SIG-M5 (cell line): ENCODE data around the gene SUPT4H1.
A peak's percentile ranks its signal among the peaks of the same experiment; 100 is the strongest.
"Not testable (repeated sequence)": the region's sequence is repeated elsewhere in the genome, so short reads cannot be mapped to it uniquely, and the experiment has no call there.

ENCODE experiments used
- DNase-seq: peaks from one replicate; lab custom pipeline; 2025; lab: John Stamatoyannopoulos, UW

SUPT4H1 gene

DNA sequence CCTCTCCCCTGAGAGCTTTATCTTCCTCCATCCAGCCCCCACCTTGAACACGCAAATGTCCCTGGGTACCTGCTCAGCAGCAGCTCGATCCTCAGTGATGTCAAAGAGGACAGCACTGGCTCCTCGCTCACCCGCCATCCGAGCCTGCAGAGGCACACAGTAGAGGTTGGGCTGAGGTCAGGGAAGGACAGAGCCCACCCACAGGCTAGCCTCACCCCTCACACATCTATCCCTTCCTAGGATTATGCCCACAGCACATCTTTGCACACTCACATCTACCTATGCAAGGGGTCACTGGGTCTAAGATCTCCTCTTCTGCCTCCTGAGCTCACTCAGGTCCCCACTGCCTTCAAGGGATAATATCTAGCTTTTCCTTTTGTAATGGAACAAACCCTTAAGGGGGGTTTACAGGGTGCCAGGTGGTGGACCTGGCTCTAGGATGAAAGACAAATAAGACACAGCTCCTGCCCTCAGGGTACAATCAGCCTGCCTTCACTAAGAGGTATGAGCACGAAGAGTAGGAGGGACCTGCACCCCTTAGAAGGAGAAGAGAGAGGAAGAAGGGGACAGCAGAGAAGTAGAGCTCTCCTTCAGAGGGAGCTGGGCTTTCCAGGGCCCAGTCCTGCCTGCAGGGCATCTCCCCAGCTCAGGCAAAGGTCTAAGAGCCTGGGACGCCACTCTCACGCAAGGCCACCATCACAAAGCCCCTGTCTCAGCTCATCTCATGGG, 11.6 kb upstream of the SUPT4H1 start:
- DNase-seq = no peak

DNA sequence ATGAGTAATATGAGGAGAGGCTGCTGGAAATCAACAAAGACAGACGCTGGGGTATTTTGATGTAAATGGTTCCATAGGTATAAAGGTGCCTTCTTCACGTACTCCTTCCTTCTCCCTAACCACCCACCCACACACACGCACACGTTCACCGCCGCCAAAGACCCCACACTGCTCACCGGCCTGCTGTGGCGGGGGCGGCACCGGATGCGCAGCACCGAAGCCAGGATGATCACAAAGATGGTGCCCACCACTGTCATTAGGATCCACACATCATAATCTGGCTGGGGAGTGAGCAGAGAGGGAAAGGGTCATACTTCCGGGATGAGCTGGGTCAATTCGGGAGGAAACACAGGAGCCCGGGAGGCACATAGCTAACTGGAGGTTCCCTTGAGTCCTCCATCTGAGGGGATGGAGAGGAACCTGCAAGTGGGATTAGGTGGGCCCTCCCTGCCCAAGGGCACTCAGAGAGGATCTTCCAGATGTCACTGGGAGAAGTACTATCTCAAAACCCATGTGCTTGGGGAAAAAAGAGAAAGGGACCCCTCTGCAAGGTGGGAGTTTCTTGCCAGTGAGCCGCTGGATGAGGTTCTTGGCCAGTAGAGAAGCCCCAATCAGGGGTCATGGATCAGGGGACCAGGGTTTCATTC, 10.5 kb upstream of the SUPT4H1 start:
- no peak for DNase-seq

DNA sequence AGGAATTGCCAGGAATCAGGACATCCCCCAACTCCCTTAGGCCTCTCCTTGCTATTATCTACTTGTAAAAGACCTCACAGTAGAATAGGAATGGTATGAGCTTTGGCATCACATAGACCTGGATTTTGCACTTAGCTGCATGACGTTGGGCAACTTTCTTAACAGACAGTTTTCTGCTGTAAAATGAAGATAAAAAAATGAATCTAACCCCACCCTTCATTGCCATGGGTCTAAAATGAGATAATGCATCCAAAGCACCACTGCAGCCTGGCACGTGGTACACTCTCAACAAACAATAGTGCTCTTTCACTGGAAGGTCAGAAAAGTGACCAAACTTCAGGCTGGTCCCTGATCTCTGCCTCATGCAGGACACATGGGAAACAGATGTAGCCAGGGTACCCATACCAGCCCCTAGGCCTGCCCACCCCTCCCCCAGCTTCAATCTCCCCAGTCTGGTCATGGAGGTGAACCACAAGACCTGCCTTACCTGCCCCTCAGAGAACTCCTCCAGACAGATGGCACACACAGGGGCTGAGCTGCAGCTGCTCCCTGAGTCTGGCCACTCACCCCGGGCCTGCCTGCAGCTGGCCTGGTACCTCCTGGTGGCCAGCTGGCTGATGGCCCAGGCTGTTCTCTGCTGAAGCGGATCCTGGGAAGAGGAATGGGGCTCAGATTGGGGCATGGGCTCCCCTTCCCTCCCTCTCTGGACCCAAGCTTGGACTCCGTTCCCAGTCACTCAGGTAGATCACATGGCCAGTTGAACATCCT, 8.5 kb upstream of the SUPT4H1 start:
- DNase-seq = no peak

DNA sequence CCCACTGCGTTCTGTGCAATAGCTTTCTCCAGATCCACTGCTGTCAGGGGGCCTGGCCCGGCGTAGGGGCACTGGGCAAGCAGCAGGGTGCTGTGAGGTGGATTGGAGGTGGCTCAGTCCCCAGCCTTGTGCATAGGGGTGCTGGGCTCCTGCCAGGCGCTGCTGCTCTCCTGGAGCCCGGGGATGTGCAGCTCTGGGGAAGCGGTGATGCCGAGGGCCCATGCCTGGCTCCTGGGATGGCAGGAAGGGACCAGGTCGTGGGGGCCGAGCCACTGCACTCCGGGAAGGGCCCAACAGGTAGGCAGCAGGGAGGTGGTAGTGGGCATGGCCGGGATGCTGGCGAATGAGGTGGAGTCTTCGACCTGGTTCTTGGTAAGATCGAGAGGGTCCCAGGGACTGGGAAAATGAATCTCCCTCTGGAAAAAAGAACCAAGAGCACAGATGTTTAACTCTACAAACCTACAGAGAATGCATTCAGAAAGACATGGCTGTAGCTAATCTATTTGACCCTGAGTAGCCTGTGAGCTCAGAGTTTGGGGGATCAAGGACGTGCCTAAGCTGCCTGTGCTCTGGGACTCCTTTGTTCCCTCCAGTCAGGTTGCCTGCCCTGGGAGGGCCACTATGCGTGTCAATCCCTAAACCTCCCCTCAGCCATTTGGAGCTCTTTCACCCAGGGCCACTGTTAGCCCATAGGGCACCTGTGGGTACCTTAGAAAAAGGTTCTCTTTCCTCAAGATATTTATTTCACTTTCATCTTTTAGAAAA, 6.6 kb upstream of the SUPT4H1 start:
- DNase-seq = no peak

DNA sequence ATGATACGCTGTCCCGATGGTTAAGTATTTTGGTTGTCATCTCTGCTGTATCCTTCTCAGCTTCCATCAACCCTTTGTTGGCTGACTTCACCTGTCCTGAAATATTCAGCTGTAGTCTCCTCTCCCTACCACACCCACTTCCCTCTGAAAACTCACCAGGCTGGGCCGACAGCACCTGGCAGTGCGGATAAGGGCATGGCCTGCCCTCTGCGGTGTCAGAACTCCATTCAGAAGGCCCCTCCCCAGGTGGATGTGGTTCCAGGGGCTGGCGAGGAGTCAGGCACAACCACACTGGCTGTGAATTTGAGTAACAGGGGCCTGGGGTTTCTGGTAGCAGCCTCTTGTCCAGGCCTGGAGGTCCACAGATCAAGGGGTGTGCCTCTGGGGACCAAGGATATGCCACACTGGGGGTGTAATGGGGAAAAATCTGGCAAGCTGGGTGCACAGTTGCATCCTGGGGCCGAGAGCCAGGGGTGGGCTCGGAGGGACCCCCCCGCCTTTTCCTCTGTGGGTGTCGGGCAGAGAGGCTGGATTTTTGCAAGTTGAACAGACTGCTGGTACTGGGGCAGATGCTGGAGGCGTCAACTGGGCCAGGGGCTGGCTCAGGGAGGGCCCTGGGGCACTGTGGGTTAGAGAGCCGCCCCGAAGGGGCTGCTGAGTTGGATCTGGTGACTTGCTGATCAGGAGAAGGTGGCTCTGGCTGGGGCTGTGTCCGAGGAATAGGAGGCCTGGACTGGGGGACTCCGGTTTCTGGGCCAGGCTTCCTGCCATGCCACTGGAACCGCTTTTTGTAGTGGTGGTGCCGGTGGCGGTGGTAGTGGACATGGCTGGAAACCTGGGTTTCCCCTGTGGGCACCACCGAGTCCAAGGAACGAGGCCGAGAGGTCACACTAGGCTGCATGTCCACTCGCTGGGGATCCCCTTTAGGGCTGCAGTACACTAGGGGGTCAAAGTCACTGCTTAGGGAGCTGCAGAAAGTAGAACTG, 5.6 kb upstream of the SUPT4H1 start:
- no peak for DNase-seq

DNA sequence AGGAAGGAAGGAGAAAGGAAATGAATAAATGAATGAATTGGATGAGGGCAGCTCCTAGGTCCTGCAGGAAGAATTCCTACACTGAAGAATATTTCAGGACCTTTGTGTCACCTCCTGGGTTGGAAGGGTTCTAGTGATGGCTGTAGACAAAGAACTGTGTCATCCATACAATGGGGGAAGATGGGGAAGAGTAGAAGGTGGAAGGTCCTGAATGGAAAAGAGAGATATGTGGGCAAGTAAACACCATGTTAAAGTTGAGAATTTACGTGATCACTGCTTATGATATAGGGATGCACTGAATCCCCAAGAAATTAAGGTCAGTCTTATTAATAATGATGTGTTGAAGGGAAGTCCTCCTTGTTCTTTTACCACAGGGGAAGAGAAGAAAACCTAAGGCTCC, 4.2 kb upstream of the SUPT4H1 start:
- DNase-seq = no peak

DNA sequence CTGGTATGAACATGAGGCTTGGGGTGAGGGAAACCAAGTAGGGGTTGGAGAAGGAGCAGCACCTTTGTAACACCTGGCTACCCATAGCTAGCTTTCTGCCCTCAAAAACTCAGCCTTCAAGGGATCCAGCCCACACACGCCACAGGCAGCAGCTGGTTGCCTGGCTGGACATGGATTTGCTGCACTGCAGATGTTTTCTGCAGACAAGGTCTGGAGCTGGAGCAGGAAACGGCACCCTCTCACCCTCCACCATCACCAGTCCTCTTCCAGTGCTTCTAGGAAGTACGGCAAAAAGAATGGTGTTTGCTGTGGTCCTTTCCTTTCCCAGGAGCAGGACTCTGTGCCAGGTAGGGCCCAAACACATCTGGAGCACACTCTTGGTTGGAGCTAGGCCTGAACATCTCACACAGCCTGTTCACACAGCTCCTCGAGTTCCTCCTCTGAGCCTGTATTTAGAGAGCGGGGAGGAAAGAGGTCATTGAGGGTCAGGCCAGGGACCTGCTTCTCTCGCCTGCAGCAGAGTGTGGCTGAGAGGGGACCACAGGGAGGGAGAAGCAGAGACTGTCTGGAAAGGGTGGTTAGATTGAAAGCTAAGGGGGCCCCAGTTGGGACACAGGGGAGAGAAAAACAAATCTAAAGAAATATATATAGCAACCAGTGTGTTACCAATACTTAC, 2.7 kb upstream of the SUPT4H1 start:
- DNase-seq = no peak

DNA sequence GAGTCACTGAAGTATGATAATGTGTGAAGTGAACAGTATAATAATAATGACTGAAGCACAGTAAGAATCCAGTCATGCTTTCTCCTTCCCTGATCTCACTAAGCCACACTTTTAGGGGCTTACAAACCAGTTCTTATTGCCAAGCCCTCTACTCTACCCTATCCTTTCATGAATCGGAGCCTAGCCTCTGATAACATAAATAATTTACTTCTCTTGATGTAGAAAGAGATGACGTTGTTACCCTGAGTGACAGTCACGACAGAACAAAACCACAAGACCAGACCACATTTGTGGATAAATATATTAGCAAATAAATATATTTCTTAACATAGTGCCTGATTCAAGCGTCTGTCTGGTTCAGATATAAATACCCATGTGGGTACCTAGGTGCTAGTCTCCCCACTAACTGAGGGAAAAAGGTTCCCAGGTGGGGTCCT, 1.4 kb upstream of the SUPT4H1 start:
- no peak for DNase-seq

DNA sequence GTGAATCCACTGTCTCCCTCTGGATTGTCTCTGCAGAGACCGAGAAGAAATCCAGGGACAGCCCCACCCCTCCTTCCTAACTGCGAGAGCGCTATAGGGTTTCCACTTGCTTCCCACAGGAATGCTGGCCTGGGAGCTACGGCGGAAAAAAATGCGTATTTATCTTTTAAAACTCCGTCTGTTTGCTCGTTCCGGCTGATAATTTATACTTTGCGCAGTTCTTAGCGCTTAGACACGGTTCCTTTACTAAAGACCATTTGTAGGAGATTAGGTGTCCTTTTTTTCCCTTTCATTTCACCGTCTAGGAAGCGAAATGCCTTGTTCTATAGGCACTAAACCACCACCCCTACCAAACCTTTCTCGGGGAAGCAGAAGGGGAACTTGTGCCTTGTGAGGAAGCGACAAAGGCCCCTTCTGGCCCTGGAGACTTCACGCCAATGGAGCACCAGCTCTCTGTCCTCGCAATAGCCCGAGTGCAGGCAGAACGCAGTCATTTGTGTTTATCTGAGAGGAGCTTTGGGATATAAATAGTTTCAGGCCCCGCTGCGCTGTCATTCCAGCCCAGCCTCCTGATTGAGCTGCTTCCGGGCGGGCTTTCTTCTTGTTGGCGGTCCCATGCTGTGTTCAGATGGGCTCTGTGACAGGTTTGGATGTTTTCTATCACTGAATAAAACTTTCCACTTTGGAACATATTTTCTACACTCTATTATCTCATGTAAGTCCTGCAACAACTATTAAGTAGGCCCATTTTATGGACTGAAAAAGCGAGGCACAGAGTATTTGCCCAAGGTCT, 791 bp upstream of the SUPT4H1 start:
- no peak for DNase-seq

DNA sequence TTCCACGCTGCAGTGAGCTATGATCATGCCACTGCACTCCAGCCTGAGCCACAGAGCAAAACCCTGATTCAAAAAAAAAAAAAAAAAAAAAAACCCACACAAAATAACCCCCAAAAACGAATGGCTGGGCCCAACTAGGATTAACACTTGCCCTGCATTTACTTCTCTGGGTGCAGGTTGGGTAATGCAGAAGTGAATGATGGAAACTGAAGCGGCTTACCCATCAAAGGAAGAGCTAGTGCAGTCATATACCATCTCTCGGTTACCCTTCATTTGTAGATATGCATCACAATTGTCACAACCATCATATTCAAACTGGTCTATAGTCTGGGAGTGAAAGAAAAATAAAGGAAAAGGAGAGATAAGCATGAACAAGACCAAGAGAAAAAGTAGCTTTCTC, 819 bp downstream of the SUPT4H1 start:
- DNase-seq = no peak

DNA sequence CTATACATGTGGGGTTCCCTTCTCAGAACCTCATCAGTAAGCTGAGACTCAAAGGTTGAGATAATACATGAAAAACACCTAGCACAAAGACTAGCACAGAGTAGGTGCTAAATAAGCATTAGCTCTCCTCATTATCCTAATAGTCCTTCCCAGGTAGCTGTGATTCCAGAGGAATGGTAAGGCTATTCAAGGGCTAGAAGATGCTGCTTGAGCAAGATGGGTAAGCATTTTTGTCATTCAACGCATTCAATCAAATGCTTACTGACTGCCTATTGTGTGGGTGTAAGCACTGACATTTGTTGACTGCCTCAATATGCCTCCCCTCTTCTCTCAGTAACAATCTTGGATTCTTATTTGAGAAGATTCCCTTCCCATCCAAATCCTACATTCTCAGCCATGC, 4.0 kb downstream of the SUPT4H1 start:
- DNase-seq = no peak

DNA sequence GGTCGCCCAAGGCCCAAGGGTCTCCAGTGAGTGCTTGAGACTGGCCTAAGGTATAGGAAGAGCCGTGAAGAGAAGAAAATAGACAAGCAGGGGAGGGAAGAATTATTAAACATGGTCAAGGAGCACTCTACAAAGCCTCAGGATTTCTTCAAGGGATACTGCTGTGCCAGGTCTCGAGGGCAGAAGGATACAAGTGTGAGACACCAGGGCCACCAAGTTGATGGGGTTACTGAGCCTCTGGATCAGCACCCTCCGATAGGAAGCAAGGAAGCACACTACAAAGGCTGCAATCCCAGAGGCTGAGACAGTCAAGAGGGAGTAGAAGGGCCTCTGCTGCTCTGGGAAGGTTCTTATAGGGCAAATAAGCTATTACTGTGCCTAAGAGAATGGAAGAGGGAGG, 6.5 kb downstream of the SUPT4H1 start:
- DNase-seq = no peak

DNA sequence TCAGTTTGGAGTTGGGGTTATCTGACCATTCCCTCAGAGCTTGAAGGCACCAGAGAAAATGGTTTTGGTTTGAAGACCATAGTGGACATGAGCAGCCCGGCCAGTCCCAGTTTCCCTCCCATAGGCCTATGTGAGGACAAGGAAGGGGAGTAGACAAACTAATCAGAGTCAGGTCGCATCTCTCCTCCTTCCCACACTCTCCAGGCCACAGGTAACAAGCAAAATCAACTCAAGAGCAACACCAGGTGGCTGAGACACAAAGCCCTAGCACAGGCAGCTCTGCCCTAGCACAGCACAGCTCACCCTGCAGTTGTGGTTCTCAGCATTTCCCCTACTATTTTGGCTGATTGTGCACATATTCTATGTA, 7.2 kb downstream of the SUPT4H1 start:
- DNase-seq = no peak

DNA sequence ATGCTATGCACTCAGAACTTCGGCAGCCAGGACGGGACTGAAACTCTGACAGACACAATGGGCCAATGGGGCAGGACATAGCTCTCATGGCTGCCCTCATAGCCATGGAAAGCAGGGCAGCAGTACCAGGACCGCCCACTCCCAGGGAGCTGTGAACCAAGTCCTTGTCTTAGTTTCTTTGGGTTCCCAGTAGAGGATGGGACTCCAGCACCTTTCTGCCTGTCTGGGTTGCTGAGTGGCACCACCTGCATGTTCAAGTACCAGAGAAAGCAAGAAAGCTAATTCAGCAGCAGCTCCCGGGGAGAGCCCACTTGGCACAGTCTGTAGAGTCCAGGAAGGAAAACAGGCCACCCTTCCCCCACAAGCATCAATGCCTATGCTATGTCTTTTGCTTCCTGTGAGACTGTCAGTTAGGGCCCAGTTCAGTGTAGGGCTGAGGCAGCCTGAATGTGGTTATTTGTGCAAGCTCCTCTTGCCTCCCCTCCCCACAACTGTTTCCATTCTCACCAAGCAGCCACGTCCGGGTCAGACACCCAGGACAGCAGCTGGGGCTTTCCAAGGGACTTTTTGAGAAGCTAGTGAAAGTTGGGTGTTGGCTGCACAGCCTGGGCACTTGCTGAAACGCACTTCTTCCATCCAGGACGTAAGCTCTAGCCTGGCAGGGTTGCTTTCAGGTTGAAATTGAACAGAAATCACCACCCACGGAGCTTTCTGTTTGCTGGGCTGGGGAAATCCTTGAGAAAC, 7.8 kb downstream of the SUPT4H1 start:
- DNase-seq = peak; percentile 83

DNA sequence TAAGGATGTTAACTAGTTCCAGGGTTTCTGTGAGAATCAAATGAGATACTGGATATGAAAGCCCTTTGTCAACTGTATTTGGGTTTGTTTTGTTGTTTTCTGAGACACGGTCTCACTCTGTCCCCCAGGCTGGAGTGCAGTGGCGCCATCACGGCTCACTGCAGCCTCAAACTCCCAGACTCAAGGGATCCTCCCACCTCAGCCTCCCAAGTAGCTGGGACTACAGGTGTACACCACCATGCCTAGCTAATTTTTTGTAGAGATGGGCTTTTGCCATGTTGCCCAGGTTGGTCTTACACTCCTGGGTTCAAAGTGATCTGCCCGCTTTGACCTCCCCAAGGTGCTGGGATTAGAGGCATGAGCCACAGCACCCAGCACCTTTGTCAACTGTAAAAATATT, 8.9 kb downstream of the SUPT4H1 start:
- no peak for DNase-seq

DNA sequence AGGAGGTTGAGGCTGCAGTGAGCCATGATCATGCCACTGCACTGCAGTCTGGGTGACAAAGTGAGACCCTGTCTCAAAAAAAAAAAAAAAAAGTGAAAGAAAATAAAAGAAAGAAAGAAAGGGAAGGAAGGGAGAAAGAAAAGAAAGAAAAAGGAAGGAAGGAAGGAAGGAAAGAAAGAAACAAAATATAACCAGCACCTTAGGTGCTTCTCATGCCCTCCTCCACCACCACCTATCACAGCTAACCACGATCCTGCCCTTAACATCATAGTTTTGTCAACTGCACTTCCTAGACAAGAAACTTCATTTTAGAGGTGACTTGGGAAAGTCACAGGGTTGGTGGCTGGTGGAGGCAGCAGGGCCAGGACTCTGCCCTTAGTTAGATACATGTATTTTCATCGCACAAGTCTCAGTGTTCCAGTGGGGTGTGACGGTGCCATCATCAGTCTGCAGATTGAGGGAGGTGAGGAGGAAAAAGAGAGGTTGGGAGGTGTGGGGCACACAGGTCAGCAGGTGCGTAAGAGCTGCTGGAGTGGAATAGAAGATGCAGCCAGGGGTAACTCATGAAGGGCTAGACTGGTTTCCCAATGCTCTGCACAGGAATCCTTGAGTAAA, 10.0 kb downstream of the SUPT4H1 start:
- DNase-seq = no peak

DNA sequence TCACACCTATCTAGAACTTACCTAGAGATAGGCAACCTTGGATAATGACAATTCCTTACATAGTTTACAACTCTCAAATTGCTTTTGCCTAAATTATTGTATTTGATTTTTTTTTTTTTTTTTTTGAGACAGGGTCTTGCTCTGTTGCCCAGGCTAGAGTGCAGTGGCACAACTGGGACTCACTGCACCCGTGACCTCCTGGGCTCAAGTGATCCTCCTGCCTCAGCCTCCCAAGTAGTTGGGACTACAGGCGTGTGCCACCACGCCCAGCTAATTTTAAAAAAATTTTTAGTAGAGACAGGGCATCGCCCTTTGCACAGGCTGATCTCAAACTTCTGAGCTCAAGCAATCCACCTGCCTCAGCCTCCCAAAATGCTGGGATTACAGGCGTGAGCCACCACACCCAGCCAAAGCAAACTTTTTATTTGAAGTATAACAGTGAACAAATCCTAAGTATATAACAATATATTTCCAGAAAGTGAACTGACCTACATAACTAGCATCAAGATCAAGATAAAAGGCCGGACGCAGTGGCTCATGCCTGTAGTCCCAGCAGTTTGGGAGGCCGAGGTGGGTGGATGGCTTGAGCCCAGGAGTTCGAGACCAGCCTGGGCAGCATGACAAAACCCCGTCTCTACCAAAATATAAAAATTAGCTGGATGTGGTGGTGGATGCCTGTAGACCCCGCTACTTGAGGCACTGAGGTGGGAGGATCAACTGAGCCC, 10.7 kb downstream of the SUPT4H1 start:
- not testable (repeated sequence) for DNase-seq

DNA sequence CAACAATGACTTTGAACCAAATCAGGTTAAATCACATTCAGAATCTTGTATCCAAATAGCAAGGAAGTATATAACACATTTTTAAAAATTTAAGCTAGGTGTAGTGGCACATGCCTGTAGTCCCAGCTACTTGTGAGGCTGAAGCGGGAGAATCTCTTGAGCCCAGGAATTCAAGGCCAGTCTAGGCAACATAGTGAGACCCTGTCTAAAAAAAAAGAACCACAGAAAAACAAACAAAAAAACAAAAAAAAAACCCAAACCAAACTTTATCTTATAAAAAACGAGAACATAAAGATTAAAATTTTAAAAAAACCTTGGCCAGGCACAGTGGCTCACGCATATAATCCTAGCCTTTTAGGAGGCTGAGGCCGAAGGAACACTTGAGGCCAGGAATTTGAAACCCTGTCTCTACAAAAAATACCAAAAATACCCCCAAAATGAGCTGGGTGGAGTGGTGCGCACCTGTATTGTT, 11.6 kb downstream of the SUPT4H1 start:
- DNase-seq = no peak
